Ovary (tissue), 3 donors: ENCODE data around the gene SCAMP5.

Source experiments
- CTCF ChIP-seq, 3 donors: fragments of 450-650 bp in 2 of 3; fragments of 200-600 bp in 1 of 3; IDR thresholded peaks; one replicate each; pipeline versions ENCODE4 v1.5.1 to v1.8.0; 2016 to 2022; ENCODE audit warnings: antibody characterized with exemption in 3 of 3, mild to moderate bottlenecking in 1 of 3
- POLR2A ChIP-seq: fragments of 450-650 bp; IDR thresholded peaks from one replicate; pipeline ENCODE4 v1.6.1; 2017; ENCODE audit warnings: antibody characterized with exemption, mild to moderate bottlenecking, moderate library complexity
- donor health status: DM: no; HTN: no; CAD: no.

- TF ChIP-seq CTCF (IDR thresholded peaks at IDR 0.05) (no peak), POLR2A (no peak)
Measured at GRCh38 chr15:75028991-75029377, 33.6 kb downstream of the SCAMP5 start.
